Stimulated activated naive CD4-positive, alpha-beta T cell (primary cell): ENCODE results near the gene NR2F2.
"Not testable (repeated sequence)": the region's sequence is repeated elsewhere in the genome, so short reads cannot be mapped to it uniquely, and the experiment has no call there.

ENCODE experiments used
- DNase-seq, 6 experiments: peaks; one replicate each; lab custom pipeline; 2025; lab: John Stamatoyannopoulos, UW

Gene NR2F2

DNA sequence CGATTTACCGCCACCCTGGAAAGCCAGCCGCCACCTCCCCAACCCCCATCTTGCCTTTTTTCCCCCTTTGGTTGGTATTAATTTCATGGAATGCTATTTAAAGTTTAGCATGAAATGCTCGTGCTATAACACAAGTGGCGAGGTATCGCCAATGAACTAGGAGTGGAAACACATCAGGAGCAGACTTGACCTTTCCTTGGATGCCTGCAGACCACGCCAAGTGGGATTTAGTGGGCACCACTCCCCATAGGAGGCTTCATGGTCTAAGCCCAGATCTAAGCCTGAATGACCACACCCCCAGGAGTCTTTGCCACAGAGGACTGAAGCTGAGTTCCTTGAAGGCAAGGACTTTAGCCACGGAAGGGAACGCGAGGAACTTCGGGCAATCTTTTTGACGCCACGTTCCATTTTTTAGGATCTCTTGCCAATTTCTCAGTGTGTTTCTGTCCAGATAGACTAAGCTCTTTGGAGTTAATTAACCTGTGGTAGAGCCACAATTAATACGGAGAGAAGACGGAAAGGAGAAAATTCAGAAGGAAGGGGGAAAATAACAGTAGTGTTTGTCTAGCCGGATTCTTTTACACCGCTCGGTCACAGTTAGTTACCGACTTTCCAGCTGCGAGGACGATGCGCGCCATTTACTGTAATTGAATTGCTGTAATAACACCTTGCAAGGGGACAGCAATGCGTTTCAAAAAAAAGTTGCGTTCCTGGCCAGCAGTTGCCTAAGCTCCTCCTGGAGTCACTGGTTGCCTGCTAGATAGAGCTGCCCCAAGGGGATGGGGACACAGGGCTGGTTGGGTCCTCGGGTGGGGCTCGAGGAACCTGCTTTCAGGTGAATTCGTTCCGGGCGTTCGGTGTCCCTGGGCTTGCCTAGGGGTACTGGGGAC lies 37.1 kb downstream of the NR2F2 start:
- no peak for DNase-seq

DNA sequence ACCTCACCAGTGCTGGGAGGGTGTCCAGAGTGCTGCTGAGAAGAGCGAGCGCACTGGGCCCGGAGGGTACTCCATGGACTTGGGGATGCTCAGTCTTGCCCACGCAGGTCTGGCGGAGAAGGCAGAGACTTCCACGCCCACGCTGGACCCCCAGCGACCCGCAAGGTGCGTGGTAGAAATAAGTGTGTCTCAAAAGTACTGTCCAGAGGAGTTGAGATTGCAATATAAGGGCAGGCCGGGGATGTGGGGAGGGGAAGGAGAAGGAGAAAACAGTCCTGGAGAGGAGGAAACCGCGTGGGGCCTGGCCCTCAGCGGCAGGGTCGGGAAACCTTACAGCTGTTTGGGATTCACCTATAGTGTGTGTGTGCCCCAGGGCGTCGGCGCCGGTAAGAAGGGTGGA lies 38.9 kb downstream of the NR2F2 start:
- no peak for DNase-seq

DNA sequence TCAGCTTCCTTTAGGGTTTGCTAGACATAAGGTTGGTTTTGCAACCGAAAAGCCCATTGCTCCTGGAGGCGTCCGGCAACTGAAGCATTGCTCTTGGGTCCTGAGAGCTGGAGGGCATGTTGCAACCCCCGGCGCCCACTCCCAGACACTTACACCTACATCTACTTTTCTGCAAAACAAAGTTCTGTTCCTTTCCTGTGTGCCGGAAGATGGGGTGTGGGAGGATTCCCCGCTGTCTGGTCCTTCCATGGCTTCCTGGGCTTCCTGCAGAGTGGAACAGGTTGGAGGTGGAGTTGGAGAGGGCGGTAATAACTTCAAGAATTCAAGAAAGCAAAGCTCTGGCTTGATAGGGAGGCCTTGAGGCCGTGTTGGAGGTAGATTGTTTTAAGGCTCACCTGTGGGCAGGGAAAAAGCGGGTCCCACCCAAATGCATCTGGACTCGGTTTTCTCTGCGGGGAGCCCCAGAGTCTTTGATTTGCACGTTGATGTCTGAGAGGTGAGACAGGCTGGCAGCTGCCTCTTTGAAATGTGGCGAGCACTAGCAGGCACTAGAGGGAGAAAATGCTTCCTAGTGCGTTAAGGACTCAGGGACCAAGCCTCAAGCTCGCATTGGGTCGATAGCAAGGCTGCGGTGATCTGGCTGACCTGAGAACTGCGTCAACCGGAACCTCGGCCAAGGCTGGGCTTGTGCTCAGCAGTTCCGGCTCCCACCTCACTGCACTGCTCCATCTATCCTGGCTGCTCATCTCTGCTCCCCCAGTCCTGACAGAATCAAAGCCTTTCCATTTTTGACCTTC lies 39.5 kb downstream of the NR2F2 start:
- no peak for DNase-seq

DNA sequence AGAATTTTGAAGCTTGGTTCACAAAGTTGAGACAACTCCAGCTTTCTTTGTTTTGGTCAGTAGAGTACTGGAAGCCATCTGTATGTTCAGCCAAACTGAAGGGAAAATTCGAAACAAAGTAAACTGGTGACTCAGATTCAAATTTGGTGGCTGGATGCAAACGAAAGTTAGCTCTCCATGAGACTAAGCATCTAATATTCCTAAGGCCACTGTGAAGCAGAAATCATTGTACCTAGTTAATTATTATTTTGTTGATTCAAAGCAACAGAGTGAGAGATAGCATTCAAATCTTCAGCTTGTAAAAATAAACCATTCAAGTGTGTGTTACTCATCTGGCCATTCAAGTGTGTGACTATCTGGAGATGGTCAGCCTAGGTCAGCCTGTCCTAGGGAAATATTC lies 42.1 kb downstream of the NR2F2 start:
- DNase-seq = no peak

DNA sequence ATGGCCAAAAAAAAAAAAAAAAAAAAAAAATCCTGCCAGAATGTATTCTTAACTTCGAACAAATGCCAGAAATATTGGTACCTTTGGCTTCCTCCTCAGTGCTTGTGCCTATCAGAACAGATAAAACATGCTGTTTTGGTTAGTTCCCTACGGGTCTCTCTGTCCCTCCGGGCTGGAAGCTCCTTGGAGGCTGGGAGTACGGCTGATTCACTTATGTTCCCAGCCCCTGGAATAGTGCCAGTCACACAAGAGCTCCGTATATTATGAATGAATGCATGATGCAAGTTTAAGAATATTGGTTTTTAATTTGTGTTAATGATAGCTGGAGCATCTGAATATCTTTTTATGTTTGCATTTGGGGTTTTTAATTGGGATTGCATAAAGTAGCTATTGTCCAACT lies 44.0 kb downstream of the NR2F2 start:
- no peak for DNase-seq

DNA sequence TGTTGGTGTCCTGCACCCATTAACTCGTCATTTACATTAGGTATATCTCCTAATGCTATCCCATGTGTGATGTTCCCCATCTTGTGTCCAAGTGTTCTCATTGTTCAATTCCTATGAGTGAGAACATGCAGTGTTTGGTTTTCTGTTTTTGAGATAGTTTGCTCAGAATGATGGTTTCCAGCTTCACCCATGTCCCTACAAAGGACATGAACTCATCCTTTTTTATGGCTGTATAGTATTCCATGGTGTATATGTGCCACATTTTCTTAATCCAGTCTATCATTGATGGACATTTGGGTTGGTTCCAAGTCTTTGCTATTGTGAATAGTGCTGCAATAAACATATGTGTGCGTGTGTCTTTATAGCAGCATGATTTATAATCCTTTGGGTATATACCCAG lies 49.1 kb downstream of the NR2F2 start:
- DNase-seq = not testable (repeated sequence)

DNA sequence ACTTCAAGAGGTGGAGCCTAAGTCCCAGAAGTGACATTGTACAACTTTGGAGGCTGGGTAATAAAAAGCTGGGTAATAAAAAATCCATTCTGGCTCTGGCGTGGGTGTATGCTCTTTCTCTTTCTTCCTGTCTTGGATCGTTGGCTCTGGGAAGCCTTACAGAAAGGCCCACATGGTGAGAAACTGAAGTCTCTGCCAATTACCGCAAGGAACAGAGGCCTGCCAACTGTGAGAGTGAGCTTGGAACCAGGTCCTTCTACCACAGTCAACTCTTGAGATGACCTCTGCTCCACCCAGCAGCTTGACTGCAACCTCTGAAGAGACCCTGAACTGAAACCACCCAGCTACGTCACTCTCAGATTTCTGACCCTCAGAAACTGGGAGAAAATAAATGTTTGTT lies 51.0 kb downstream of the NR2F2 start:
- DNase-seq = no peak

DNA sequence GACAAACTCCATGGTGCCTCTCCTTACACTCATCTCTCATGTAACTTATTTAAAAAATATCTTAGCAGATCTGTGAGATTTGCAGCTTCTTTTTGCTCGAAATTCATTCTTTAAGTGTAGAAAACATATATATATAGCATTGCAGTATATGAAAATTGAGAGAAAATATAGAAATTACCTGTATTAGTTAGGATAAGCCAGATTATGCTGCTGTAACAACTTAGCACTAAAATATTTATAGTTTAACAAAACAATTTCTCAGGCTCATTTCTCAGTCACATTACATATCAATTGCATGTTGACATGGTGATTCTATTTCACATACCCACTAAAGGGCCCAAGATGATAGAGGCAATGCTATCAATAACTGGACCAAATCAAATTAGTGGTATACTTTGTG lies 54.7 kb downstream of the NR2F2 start:
- no peak for DNase-seq

DNA sequence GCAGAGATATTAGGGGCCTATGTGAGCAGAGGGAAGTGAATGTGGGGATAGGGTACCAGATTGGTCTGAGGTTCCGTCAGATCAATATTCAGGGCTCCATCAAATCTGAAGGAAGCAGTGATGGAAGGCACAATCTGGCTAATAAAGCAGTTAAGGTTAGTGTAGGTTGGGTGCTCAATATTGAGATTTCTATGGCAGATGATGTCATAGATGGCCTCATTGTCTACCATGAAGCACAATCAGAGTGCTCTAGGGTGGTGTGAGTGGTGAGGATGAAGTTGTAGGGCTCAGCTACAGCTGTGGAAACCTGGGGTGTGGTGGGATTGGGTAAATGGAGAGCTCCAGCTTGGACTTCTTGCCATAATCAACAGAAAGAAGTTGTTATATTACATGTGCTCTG lies 58.2 kb downstream of the NR2F2 start:
- no peak for DNase-seq
